Measurements from ENCODE around the gene RNASE11.

The RNASE11 gene

GRCh38 chr14:20557212-20557542 lies 30.6 kb downstream of the RNASE11 start:
- no peak overlapping the region for H3K4me3 ChIP-seq (ENCODE audit: control insufficient read depth, low read depth, low read length)
- TF ChIP-seq CTCF (IDR thresholded peaks at IDR 0.05; ENCODE audit: control insufficient read depth, insufficient read depth, low read depth, low read length, missing control alignments), result no peak
- no peak for DNase-seq (ENCODE audit: low read depth)

GRCh38 chr14:20556500-20557211 lies 31.1 kb downstream of the RNASE11 start:
- no peak for DNase-seq (ENCODE audit: low read depth)
- no peak overlapping the region for H3K4me3 ChIP-seq (ENCODE audit: control insufficient read depth, low read depth, low read length)
- TF ChIP-seq CTCF (IDR thresholded peaks at IDR 0.05; ENCODE audit: control insufficient read depth, insufficient read depth, low read depth, low read length, missing control alignments), result no peak

GRCh38 chr14:20555845-20556244 lies 32.0 kb downstream of the RNASE11 start:
- no peak for DNase-seq (ENCODE audit: low read depth)
- TF ChIP-seq CTCF (IDR thresholded peaks at IDR 0.05; ENCODE audit: control insufficient read depth, insufficient read depth, low read depth, low read length, missing control alignments), result no peak
- no peak overlapping the region for H3K4me3 ChIP-seq (ENCODE audit: control insufficient read depth, low read depth, low read length)

GRCh38 chr14:20553024-20553423 lies 34.8 kb downstream of the RNASE11 start:
- H3K4me3 ChIP-seq (ENCODE audit: control insufficient read depth, low read depth, low read length), result no peak overlapping the region
- TF ChIP-seq CTCF (IDR thresholded peaks at IDR 0.05; ENCODE audit: control insufficient read depth, insufficient read depth, low read depth, low read length, missing control alignments), result no peak
- DNase-seq (ENCODE audit: low read depth), result no peak

- DNase-seq (ENCODE audit: low read depth), result no peak
- no peak for TF ChIP-seq CTCF (IDR thresholded peaks at IDR 0.05; ENCODE audit: control insufficient read depth, insufficient read depth, low read depth, low read length, missing control alignments)
- no peak overlapping the region for H3K4me3 ChIP-seq (ENCODE audit: control insufficient read depth, low read depth, low read length)
Observed at GRCh38 chr14:20551606-20552005, 36.2 kb downstream of the RNASE11 start.

GRCh38 chr14:20550926-20551325 lies 36.9 kb downstream of the RNASE11 start:
- DNase-seq (ENCODE audit: low read depth), result no peak
- no peak for TF ChIP-seq CTCF (IDR thresholded peaks at IDR 0.05; ENCODE audit: control insufficient read depth, insufficient read depth, low read depth, low read length, missing control alignments)
- no peak overlapping the region for H3K4me3 ChIP-seq (ENCODE audit: control insufficient read depth, low read depth, low read length)

Measured in AG09309 (cell line).